HL-60/S4 treated with retinoic acid at 250 ng/mL for 4 days and 3 days (cell line): ENCODE measurements around the gene NEUROD4.

Experiments used
- in situ Hi-C: fragments of 300-500 bp; cut with MboI; formaldehyde crosslinking; loops from 2 replicates; pipeline ENCODE4 v1.7.0; 2022; ENCODE audit warnings: low sequenced_read_pairs

NEUROD4 gene

DNA sequence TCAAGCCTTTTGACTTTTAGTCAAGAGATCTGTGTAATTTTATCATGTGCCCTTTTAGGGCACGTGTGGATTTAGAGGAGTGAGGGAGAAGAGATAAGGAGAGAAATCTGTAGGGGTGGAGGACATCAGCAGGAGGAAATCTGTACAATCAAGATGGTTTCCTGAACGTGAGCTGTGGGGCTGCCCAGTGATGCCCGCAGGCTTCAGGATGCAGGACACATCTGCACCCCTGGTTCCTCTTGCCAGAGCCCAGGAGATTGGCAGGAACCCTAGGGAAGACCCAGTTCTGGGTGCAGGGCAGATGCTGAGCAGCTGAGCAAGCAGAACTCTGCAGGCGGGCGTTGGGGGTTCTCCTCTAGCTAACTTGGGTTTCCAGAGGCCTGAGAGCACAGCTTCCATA, 23.6 kb upstream of the NEUROD4 start:
- in situ Hi-C loops, result no loop called here

DNA sequence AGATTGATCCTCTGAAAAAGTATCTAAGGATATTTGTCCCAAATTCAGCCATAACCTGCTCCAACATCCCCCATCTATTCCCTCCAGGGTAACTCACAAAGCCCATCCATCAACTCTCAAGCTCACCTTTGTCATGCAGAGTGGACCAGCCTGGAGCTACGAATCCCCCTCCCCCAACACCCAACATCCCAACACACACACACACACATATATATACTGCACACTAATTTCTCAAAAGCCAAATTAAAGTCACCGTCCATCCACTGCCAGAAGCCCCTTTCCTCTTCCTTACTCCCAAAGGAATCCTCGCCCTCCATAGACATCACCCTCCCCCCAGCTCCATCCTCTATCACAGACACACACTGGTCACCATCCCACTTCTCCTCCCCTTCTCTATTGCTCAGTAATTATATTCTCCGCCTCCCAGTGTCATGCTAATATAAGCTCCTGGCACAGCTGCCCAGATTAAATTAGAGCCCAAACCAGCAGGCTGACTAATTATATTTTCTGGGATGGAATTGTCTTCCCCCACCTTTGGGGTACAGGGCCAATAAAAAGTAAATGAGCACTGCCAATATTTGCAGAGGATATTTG, 21.7 kb upstream of the NEUROD4 start:
- in situ Hi-C loops, result no loop called here

DNA sequence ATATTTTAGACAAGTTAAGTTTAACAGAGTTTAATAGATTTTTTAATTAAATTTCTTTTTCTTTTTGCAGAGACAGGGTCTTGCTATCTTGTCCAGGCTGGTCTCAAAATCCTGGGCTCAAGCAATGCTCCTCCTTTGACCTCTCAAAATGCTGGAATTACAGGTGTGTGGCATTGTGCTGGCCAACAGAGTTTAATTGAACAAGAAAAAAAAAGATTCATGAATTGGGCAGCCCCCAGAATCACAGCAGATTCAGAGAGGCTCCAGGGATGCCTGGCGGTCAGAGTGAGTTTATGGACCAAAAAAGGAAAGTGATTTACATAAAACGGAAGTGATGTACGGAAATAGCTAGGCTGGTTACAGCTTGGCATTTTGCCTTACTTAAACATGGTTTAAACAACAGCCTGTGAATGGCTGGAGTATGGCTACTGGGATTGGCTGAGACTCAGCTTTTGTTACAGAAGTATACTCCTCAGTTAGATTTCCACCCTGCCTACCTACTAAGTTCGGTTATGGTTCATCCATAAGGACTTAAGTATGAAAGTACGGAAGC, 20.7 kb upstream of the NEUROD4 start:
- in situ Hi-C loops, result no loop called here

DNA sequence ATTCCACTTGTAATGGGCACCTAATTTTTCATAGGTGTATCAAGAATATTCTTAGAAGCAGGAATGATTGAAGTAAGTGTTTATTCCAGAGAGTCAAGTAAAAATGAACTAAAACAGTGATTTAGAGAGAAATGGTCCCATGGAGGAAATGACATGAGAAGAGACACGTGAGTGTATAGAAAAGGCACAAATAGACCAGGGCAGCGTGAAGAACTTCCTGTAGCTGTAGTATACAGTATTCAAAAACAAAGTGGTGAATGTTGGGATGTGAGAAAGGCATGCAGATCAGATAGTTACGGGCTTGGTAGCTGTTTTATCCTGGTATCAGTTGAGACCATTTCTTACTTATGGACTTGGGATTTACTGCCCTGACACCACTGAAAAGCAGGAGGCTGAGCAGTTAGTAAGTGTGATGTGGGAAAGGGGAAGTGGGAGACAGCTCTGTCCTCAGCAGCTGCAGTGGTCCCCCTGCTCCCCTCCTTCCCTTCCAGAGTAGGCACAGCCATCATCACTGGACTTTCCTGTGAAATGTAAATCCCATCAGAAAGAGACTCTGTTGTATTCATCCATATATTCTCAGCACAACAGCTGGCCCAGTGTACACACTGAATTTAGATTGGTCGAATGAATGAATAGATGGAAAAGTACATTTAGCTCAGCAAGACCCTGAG, 18.4 kb upstream of the NEUROD4 start:
- in situ Hi-C loops, result no loop called here

DNA sequence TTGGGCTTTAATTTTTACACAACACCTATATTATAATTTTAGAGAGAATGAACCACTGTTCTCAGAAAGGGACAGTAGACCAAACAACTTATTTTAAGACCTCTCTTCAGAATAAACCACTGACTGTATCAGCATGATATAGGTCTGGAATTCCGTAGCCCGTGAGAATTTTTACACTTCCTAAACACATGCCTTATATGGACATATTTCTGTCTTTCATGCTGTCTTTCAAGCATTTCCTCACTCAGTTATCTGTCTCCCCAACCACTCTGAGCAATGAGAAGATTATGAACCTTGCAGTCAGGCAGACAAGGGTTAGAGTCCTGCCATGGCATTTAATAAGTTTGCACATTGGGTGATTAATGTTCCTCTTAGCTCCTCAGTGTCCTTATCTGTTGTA, 17.4 kb upstream of the NEUROD4 start:
- in situ Hi-C loops, result no loop called here

DNA sequence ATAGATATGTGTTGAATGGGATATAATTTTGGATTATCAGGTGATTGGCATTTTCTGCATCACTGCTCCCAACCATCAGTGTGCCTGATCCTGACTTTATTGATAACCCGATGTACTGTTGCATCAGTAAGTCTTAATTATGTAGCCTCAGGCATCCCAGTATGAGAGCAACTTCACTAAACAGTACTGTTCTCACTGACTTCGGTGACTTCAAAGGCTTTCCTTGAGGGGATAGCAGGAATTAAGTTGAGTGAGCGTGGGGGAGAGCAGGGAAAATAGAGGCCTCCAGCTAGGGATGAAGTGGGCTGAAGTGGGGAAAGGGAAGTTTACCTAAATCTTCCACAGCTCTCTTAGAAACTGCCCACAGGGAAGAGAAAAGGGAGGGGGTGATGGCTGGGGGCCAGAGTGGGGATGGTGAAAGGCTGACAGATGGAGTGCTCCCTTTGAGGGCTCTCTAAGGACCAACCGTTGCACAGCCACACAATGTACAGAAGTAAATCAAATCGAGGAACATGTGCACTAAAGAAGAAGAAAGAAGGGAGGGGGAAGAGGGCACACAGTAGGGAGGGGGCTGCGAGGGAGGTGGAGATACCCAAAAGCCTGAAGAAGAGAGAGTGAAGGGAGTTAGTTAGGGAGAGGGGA, 10.7 kb upstream of the NEUROD4 start:
- in situ Hi-C loops, result no loop called here

DNA sequence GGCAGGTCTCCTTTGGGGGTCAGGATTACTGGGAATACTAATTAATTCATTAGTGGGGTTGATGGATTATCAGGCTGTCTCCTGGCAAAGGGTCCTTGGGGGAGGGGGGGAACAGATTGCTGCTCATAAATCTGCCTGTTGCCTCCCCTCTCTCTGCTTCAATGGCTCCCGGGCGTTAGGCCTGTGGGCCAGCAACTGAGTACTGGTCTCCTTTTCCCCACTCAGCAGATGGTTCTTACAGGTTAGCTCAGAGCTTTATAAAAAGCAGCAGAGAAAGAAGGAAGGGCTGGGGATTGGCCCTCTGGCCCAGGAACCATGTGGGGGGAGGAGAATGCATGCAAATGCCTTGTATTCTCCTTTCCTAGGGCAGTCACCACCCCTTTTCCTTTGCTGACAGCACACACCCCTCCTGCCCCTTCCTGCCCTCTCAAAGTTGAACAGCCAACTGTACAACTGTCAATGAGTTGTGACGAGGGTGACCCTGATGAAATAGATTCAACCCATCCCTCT, 2.3 kb upstream of the NEUROD4 start:
- in situ Hi-C loops, result no loop called here

DNA sequence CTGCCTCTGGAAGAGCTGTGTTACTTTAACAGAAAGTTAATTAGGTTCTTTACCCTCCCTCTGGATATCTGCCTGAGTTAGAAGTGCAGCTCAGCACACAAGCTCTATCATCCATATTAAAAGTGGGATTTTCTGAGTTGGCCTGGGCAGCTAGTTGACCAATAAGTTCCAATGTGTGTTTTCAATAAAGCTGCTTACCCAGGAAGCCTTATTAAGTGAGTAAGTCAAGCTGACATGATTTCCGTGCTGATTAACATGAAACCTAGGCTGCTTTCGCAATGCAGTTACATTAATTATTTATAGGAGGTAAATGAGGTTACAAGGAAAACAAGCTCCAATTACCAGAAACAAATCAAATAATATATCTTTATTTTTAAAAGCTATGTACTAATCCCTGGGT, 4.8 kb downstream of the NEUROD4 start:
- in situ Hi-C loops, result no loop called here

DNA sequence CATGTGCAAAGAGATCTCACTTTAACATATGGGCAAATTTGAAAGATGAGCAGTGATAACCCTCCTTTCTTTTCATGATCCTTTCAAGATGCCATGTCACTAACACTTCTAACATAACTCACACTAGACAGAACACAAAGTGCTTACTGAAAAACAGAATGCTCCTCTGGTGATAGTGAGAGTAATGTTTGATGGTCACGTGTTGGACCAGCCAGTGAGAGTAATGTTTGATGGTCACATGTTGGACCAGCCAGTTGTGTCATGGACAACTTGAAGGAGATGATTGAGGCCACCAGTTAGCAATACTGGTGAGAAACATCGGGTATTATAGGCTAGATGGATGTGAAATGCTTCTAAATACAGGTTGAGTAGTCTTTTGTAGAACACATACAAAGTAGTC, 5.7 kb downstream of the NEUROD4 start:
- in situ Hi-C loops, result no loop called here

DNA sequence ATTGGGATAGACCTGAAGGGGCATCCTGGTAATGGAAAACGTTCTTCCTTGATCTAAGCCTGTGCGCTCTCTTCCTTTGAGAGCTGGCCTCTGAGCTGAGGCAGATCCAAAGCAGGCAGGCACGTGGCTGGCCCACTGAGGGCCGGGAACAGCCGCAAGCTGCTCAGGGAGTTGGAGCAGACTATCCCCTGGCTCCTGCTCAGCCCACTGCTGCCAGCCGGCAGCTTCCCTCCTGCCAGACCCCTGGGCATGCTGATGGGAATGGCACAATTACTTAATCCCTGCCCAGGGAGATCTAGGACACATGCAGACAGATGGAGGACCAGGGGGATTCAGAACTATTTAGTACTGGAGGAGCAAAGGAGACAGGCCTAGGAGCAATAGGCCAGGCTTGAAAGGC, 14.4 kb downstream of the NEUROD4 start:
- in situ Hi-C loops, result no loop called here

DNA sequence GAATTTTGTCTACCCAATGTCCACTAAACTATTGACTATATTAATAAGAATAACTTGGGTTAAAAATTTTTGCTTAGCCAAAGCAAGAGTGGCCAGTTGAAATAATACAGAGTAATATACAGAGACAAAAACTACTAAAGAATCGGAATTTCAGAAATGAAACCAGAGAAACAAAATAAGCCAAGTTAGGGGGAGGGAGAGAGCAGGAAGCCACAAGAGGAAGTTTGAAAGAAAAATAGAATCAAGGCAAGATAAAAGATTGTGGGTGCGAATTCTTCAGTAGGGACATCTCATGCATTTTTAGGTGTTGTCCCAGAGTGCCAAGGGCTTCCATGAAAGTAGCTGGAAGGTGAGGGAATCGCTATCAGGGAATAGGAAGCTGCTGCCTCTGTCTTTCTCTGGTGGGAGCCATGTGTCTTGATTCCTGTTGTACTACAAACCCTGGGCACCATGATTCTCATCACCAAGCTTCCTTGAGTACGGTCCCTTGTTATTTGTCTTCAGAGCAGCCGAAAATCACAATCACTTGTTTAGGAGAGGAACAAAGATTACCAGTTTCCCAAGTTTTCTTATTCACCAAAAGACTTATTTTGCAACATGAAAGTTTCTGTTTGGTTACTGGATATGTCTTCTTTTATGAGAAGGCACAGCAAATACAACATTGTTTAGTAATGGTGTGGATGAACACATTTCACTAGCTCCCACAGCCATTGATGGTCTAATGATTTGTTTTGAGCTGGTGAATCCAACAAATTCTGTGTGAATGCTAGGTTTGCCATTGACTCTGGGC, 16.7 kb downstream of the NEUROD4 start:
- in situ Hi-C loops, result no loop called here

DNA sequence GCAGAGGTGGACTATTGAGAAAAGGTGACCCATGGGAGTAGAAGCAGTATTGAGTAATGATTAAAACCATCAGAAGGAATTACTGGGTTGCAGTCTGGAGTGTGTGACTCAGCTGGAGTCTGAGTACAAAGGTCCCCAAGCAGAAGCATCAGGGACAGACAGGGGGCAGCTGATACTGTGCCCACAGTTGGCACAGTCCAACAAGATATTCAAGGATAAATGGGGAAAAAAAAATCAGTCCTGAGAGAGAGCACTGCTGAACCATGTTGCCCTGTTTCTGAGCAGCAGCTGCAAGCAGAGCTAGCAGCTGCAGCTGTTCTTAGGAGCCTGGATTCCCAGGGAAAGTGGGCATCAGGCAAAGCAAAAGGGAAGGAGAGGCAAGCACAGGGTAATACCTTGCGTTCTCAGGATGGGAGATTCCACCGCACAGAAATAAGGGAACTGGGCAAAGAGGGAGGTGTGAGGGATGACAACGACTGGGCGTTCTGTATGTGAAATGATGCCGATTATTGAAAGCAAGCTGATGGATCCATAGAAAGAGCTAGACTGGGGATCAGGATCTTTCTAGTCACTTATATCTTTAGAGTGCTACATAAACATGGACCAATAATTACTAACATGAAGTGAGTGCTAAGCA, 17.7 kb downstream of the NEUROD4 start:
- in situ Hi-C loops, result no loop called here

DNA sequence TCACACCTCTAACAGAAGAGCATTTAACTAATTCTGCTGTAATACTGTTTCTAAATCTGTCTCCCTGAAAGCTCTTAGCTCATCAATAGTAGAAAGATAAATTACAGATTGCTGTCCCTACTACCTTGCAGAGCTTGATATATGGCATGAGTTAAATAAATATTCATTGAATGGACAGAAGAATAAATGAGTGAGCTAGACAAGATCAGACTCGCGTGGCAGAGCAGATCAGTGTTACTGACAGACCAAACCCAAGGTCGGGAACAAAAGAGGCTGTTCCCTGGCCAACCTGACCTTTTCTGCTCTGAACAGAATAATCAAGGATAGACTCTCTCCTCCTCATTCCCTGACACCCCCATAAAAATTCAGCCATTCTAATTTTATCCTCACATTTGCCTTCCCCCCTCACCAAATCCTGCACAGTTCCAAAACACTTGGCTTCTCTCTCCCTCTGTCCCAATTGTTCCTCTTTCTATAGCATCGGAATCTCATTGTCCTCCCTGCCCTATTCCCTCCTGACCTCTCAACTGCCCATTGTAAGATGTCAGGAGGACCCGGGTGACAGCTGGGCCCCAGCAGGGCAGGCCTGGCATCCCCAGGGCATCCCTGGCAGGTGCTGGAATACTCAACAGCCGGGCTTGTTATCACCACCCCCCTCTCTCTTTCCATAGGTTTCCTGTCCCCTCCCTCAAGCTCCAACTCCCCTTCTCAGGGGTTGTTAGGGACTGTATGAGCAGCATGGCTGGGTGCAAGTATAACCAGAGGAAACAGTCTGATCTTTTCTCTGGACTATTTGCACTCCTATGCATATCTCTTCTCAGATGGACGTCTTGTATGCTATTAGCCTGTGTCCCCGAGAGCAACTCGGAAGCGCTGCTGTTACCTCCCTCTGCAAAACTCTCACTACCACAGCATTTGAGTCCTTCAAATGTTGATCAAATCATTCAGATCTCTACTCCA, 19.9 kb downstream of the NEUROD4 start:
- in situ Hi-C loops, result no loop called here

DNA sequence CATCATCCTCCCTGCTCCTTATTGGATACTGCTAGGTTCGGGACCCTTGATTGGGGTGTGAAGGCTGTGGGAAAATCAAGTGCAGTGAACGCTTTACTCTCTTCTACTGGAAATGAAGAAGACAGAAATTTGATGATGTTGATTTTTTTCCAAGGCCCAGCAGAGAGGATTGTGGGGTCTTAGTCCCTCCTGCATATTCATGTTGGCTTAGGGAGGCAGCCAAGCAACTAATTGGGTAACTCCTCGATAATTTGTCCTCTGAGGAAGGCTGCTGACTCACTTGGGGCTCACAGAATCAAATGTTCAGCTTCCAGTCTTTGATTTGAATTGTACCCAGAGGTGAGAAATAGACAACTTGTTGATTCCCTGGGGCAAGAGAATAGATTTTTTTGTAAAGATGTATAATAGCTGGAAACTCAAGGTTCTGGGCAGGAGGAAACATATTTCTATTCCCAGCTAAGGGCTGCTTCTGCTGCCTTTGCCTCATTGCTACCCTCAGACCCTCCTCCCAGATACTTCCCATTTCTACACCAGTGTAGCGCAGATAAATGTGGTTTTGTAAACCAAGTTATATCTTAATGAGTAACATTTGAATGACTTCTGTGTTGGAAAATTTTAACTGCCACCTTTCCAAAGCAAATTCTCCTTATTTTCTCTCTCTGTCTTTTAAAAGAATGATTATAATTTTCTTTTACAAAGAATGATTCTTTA, 21.7 kb downstream of the NEUROD4 start:
- in situ Hi-C loops, result no loop called here

DNA sequence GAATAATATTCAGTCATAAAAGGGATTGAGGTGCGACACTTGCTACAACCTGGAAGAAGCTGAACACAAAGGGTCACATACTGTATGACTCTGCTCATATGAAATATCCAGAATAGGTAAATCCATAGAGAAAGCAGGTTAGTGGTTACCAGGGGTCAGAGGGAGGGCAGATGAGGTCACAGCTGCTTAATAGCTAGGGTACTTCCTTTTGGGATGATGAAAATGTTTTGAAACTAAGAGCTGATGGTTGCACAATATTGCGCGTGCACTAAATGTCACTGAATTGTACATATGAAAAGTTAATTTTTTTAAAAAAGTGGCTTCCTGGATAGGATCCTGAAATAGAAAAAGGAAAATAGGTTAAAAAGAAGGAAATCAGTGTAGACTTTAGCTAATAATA, 23.8 kb downstream of the NEUROD4 start:
- in situ Hi-C loops, result no loop called here

DNA sequence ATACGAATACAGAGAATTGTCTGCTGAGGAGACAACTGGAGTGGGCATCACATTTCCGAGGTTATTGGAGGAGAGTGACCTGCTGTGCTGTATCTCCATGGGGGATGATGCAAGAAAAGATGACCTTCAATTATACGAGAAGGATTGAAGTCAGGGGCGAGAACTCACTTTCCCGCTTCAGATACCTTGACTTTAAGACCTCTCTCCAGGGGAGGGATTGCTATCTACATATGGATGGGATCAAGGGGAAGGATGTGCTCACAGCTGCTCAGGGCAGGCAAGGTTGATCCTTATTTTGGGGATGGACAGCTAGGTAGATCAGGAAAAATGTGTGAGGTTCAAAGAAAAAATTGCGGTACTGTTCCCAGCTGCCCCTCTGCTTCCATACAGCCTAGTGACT, 24.4 kb downstream of the NEUROD4 start:
- in situ Hi-C loops, result no loop called here

DNA sequence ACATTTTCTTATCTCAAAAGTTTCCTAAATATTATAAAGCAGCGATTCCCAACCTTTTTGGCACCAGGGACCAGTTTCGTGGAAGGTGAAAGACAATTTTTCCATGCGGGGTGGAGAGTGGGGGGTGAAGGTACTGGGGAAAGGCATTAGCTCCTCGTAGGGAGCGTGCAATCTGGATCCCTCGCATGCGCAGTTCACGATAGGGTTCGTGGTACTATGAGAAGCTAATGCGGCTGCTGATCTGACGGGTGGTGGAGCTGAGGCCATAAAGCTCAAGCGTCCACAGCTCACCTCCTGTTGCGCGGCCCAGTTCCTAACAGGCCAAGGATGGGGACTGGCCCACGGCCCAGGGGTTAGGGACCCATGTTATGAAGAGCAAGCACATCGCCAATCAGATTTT, 29.9 kb downstream of the NEUROD4 start:
- in situ Hi-C loops, result no loop called here

DNA sequence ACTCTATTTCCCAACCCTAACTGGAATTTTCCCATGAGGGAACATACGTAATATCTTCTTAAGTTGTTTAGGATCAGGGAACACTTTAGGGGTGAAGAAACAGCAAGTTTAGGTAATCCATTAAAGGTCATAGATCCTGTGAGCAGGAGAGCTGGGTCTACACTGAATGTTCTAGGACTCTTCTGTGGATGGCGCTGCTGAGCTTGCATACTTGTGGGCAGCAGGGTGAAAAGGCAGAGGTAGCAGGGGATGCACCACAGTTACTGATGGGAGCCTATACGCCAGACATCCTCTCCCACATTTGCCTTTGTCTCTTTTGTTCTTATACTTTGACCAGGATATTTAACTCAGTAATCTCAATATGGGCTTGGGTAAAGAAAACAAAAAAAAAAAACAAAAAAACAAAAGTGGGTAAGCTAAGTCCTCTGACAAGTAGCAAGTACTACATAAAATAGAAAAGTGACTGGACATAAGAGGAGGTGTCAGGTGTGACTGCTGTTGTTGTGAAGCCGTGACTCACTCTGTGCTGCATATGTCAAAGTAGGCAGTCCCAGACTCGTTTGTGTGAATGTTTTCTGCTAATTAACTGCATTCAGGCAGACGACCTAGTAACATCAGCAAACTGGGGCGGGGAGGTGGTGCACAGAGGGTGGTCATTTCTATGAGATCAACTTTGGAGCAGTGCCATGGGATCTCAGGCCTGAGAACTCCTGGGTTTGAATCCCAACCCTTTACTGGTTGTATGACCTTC, 31.6 kb downstream of the NEUROD4 start:
- in situ Hi-C loops, result no loop called here
